Activated T-helper 1 cell treated with anti-CD3 and anti-CD28 coated beads, Interleukin-12 subunit alpha, Interleukin-12 subunit beta, Interleukin-2, Interleukin-4 antibody, amounts not matched to agents 30 ng/mL and 10 ng/mL and 1 ng/mL, durations not matched to agents 14 hours and 24 hours and 36 hours (primary cell): Measurements from ENCODE around the gene CDH22. TPM values are rescaled to one million over a fixed set of nuclear protein-coding genes. Genes with fewer than 3 reads are reported as not detected.

Experiments
- DNase-seq: peaks from one replicate; pipeline ENCODE4 v3.0.0; 2021; ENCODE audit warnings: low spot score
- H3K27ac Mint-ChIP-seq: one replicate; pipeline ENCODE4 v1.8.0; 2021; ENCODE audit warnings: mild to moderate bottlenecking, mixed read lengths
- H3K27me3 Mint-ChIP-seq: one replicate; pipeline ENCODE4 v1.8.0; 2022; ENCODE audit warnings: mild to moderate bottlenecking, moderate library complexity, mixed read lengths; ENCODE audit not compliant: insufficient read depth
- H3K36me3 Mint-ChIP-seq: one replicate; pipeline ENCODE4 v1.8.0; 2021; ENCODE audit warnings: low read depth, mixed read lengths
- H3K4me1 Mint-ChIP-seq: one replicate; pipeline ENCODE4 v1.8.0; 2021; ENCODE audit warnings: low read depth, mixed read lengths
- H3K4me3 Mint-ChIP-seq: one replicate; pipeline ENCODE4 v1.8.0; 2021; ENCODE audit warnings: mild to moderate bottlenecking, moderate library complexity, mixed read lengths
- H3K9me3 Mint-ChIP-seq: one replicate; pipeline ENCODE4 v1.8.0; 2021; ENCODE audit warnings: mixed read lengths
- intact Hi-C: fragments of 100-400 bp; cut with micrococcal nuclease; formaldehyde crosslinking; loops from one replicate; pipeline ENCODE4 v1.15.1; 2024
- total RNA-seq: library from RNA; stranded (reverse); gene quantifications from 2 replicates; pipeline ENCODE4 v1.2.3, GENCODE V29; 2022

Gene CDH22
- total RNA-seq, 1 donor from 2014 or later: not detected

DNA sequence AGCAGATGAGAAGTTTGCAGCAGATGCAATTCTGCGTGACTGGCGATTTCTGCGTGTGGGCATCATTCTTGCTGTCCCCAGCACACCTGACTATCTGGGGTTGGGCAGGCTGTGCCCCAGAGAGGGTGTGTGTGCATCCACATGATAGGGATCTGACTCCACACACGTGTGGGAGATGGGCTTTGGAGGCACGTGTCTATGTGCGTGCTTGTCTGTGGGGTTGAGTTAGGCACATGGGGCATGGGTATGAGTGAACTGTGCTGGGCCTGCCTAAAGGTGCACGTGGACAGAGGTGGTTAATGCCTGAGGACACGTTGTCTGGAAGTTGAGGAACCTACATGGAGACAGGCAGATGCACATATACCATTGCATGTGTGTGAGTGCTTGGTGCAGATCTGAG is 139.9 kb downstream of the CDH22 start:
- intact Hi-C loops: no loop called here
- Mint-ChIP-seq H3K27ac (no peak overlapping the region), H3K36me3 (no peaks in the 10 kb centered on the region), H3K9me3 (no peaks in the 10 kb centered on the region), H3K4me3 (no peak overlapping the region), H3K4me1 (no peaks in the 10 kb centered on the region), H3K27me3 (peaks cover 30% of the 10 kb centered on the region)
- no peak for DNase-seq

DNA sequence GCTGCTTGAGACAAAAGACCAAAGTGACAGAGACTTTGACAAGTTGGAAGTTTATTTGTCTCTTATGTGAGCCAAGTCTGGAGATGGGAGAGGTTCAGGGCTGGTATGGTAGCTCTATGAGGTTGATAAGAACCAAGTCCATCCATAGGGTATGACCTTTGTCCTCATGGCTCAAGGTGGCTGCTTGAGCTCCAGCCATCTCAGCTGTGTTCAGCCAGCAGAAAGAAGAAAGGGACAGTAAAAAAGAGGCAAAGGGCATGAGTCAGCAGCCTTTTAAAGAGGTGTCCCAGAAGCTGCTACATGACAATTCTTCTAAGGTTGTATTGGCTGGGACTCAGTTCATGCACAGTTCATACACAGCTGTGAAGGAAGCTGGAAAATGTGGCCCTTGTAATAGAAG is 141.2 kb downstream of the CDH22 start:
- no peaks in the 10 kb centered on the region for H3K9me3 Mint-ChIP-seq
- no peak for DNase-seq

DNA sequence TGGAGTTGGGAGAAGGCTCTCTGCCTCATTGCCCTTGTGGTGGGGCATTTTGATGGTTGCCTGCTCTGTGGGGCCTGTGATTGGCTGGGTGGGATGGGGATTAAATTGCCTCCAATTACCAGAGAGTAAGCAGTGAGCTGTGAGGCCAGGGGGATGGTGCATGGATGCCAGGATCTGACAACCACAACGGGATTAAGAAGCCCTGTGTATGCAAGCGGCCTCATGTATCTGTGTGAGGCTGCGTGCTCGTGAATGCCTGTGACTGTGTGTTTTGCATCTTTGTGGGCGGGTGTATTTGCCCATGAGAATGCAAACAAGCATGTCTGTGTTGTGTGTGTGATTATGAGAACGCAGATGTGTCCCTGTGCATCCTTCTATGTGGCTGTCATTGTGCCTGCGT is 144.0 kb downstream of the CDH22 start:
- intact Hi-C loops: no loop called here
- Mint-ChIP-seq H3K27ac (no peak overlapping the region), H3K4me1 (no peaks in the 10 kb centered on the region)

More for the DNA sequence above, 141.2 kb downstream of the CDH22 start:
- no peaks in the 10 kb centered on the region for H3K4me1 Mint-ChIP-seq
- no peak overlapping the region for H3K27ac Mint-ChIP-seq
- H3K36me3 Mint-ChIP-seq: no peaks in the 10 kb centered on the region
- intact Hi-C loops: no loop called here
- no peak overlapping the region for H3K4me3 Mint-ChIP-seq
- H3K27me3 Mint-ChIP-seq: peaks cover 19% of the 10 kb centered on the region

DNA sequence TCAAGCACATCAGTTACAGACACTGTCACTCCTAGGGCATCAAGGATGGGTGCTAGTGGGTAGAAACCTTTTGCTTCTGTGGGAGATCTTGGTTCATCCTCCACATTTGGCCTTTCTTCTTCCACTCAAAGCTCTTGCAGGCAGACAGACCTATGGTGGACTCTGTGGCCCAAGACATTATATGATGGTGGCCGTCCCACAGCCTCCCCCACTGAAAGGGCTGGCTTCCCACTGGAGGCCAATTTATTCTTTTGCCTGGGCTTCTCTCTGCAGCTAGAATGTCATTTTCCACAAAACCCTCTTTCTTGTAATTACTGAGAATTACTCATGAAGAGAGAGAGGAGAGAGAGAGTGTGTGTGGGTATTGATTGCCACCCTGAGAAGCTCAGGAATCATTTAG is 146.4 kb downstream of the CDH22 start:
- H3K4me3 Mint-ChIP-seq: no peak overlapping the region
- no peaks in the 10 kb centered on the region for H3K9me3 Mint-ChIP-seq
- no peak for DNase-seq
- H3K4me1 Mint-ChIP-seq: no peaks in the 10 kb centered on the region
- H3K36me3 Mint-ChIP-seq: no peaks in the 10 kb centered on the region
- H3K27me3 Mint-ChIP-seq: peaks cover 17% of the 10 kb centered on the region
- no peak overlapping the region for H3K27ac Mint-ChIP-seq
- intact Hi-C loops: no loop called here

More for the DNA sequence above, 144.0 kb downstream of the CDH22 start:
- H3K4me3 Mint-ChIP-seq: no peak overlapping the region
- DNase-seq: no peak
- H3K36me3 Mint-ChIP-seq: no peaks in the 10 kb centered on the region
- H3K27me3 Mint-ChIP-seq: peaks cover 13% of the 10 kb centered on the region
- no peaks in the 10 kb centered on the region for H3K9me3 Mint-ChIP-seq

DNA sequence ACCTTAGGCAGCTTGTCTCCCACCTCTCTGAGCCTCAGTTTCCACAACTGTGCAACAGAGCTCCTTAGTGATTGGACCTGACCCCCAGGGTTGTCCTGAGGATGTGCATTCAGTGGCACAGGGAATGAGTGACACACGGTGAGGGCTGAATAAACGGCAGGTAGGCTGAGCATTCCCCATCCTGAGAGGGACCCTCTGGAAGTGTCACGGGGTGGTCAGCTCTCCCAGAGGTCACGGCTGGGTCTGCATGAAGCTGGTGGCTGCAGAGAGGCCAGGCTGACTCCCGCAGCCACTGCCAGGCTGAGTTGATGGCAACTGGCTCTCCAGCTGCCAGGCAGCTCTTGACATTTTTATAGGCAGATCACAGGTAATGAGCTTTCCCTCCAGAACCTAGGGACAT is 147.6 kb downstream of the CDH22 start:
- H3K4me3 Mint-ChIP-seq: no peak overlapping the region
- H3K27ac Mint-ChIP-seq: no peak overlapping the region
- no peaks in the 10 kb centered on the region for H3K4me1 Mint-ChIP-seq
- H3K27me3 Mint-ChIP-seq: peaks cover 14% of the 10 kb centered on the region
- H3K36me3 Mint-ChIP-seq: no peaks in the 10 kb centered on the region
- no peak for DNase-seq
- intact Hi-C loops: no loop called here
- H3K9me3 Mint-ChIP-seq: no peaks in the 10 kb centered on the region

DNA sequence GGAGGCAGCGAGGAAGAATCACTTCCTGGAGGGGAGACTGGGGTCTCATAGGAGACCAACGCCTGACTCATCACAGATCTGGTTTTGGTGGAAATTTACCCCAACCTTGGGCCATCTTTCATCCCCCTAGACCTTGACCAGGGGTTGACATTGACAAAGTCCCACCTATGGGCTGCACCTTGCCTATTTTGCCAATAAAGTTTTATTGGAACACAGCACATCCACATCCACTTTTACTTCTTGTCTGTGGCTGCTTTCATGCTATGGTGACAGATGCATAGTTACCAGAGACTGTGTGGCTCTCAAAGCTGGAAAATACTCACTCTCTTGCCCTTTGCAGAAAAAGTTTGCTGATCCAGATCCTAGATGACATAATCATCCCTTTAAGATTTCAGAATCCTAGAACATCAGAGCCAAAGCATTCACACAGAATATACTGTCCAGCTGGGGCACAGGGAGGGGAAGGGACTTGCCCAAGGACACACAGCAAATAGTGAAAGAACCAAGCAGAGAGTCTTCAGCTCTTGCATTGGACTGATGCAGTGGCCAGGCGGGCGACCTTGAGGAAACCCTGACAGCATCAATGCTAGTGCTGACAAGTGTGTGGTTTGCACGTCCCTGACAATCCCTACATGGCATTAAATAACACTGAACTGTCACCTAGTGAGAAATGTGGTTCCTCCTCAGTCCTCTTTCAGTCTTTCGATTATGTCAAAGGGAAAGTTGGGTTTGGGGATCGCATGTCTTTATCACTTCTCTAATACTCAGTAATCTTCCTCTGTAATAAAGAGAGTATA is 149.0 kb downstream of the CDH22 start:
- H3K36me3 Mint-ChIP-seq: no peaks in the 10 kb centered on the region
- H3K4me1 Mint-ChIP-seq: no peaks in the 10 kb centered on the region
- no peak overlapping the region for H3K27ac Mint-ChIP-seq
- H3K27me3 Mint-ChIP-seq: peaks cover 14% of the 10 kb centered on the region
- no peaks in the 10 kb centered on the region for H3K9me3 Mint-ChIP-seq
- no peak for DNase-seq
- intact Hi-C loops: no loop called here
- no peak overlapping the region for H3K4me3 Mint-ChIP-seq

DNA sequence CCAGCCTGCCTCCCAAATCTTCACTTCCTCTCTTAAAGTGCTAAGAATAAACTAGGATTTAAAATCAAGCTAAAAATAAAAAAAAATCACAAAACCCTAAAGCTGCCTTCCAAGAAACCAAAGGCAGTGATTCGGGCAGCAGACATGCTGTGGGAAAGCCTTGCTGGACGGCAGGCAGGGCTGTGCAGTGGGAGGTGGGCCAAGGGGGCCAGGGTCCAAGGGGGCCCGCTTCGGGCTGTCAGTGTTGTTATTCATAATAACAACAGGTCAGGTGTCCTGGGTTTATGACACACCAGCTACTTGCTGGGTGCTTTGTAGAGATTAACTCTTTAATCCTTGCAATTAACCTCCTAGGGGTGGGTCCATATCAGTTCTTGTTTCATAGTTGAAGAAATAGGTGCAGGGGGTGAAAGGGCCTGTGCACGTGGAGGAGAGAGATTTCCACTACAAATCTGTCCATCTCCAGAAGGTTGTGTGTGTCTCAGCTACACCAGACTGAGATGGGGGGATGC is 149.8 kb downstream of the CDH22 start:
- Mint-ChIP-seq H3K27me3 (peaks cover 10% of the 10 kb centered on the region), H3K27ac (no peak overlapping the region), H3K9me3 (no peaks in the 10 kb centered on the region), H3K4me3 (no peak overlapping the region), H3K36me3 (no peaks in the 10 kb centered on the region), H3K4me1 (no peaks in the 10 kb centered on the region)
- intact Hi-C loops: no loop called here
- no peak for DNase-seq

DNA sequence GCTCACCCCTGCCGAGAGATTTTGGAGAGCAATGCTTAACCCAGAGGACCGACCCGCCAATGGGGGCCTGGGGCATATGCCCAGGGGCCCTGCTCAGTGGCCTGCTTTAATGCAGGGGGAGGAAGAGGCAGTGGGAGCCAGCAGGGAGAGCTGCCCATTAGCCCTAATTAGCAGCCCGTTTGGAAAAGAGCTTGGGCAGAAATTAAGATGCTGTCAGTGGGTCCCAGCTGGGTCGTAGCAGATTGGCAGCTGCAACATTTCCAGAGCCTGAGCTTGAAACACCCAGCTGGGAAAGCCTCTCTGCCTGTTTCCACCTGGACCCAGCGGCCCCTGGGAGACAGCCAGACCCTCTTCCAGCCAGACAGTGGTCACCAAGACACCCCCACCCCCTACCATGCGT is 150.7 kb downstream of the CDH22 start:
- H3K4me1 Mint-ChIP-seq: no peaks in the 10 kb centered on the region
- no peaks in the 10 kb centered on the region for H3K9me3 Mint-ChIP-seq
- H3K4me3 Mint-ChIP-seq: no peak overlapping the region
- DNase-seq: no peak
- peaks cover 9% of the 10 kb centered on the region for H3K27me3 Mint-ChIP-seq
- intact Hi-C loops: no loop called here
- no peaks in the 10 kb centered on the region for H3K36me3 Mint-ChIP-seq
- H3K27ac Mint-ChIP-seq: no peak overlapping the region

DNA sequence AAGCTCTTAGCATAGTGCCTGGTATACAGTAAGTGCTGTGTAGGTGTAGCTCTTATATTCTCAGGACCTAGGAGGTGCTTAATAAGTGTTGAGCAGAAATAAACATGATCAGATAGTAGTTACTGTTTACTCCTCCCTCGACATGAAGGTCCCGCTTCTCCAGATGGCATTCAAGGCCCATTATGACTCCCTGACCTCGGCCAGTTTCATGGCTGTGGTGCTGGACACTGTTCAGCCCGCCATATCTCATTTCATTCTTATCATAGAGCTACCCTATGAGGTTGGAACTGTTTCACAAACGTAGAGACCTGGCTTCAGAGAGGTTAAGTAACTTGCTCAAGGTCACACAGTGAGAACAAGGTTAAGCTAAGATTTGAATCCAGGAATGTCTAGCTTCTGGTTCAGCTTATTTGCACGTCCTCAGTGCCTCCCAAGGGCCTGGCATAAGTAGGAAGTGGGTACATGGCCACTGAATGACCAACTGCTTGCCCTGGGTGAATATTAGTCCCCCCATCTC is 151.2 kb downstream of the CDH22 start:
- intact Hi-C loops: no loop called here
- H3K4me1 Mint-ChIP-seq: no peaks in the 10 kb centered on the region
- no peak overlapping the region for H3K4me3 Mint-ChIP-seq
- no peak for DNase-seq
- no peaks in the 10 kb centered on the region for H3K9me3 Mint-ChIP-seq
- H3K27ac Mint-ChIP-seq: no peak overlapping the region
- peaks cover 9% of the 10 kb centered on the region for H3K27me3 Mint-ChIP-seq
- H3K36me3 Mint-ChIP-seq: no peaks in the 10 kb centered on the region

DNA sequence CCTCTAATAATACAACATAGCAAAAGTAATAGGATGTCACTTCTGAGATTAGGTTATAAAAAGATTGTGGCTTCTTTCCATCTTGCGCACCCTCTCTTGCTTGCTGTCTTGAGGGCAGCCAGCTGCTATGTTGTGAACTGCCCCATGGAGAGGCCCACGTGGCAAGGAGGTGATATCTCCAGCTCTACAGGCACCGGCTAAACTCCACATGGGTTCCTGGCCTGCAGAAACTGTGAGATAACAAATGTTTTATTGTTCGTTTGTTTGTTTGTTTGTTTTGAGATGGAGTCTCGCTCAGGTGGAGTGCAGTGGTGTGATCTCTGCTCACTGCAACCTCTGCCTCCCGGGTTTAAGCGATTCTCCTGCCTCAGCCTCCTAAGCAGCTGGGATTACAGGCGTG is 152.2 kb downstream of the CDH22 start:
- Mint-ChIP-seq H3K9me3 (no peaks in the 10 kb centered on the region), H3K36me3 (no peaks in the 10 kb centered on the region), H3K4me1 (no peaks in the 10 kb centered on the region), H3K4me3 (no peak overlapping the region), H3K27ac (no peak overlapping the region), H3K27me3 (peaks cover 9% of the 10 kb centered on the region)
- DNase-seq: no peak
- intact Hi-C loops: no loop called here

DNA sequence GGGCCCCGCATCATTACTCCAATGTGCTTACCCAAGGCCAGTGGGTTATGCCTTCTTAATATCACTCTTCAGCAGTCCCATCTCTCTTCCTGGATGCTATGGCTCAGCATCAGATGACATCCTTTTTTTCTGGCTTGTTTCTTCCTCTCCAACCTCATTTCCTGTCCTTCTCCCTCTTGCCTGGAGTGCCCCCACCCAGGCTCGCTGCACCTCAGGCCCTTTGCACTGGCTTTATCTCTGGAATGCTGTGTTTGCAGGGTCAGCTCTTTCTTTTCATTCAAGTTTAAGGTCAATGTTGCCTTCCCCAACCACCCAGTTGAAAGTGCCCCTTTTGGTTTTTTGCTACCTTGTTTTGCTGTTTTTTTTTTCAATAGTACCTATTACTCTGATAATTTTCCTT is 153.5 kb downstream of the CDH22 start:
- Mint-ChIP-seq H3K4me1 (no peaks in the 10 kb centered on the region), H3K9me3 (no peaks in the 10 kb centered on the region), H3K27ac (no peak overlapping the region), H3K36me3 (no peaks in the 10 kb centered on the region), H3K4me3 (no peak overlapping the region), H3K27me3 (peaks cover 11% of the 10 kb centered on the region)
- no peak for DNase-seq
- intact Hi-C loops: no loop called here

DNA sequence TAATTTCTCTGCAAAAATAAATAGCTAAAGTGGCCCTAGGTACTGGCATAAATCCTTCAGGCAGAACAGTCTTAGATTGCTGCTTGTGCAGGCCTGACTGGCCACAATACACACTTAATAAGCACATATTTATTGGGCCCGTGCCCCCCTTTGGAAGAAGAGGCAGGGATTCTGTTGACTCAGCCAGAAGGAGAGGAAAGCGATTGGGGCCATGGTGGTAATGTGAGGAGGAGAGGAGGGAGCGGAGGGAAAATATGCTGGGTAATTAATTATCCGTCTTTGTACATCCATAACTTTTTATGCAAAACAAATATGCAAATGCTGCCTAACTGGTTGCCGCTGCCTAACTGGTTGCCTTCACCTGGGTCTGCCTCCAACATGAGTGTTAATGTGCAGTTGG is 154.0 kb downstream of the CDH22 start:
- DNase-seq: no peak
- no peak overlapping the region for H3K27ac Mint-ChIP-seq
- peaks cover 9% of the 10 kb centered on the region for H3K27me3 Mint-ChIP-seq
- H3K36me3 Mint-ChIP-seq: no peaks in the 10 kb centered on the region
- intact Hi-C loops: no loop called here
- no peaks in the 10 kb centered on the region for H3K4me1 Mint-ChIP-seq
- H3K9me3 Mint-ChIP-seq: no peaks in the 10 kb centered on the region
- no peak overlapping the region for H3K4me3 Mint-ChIP-seq

DNA sequence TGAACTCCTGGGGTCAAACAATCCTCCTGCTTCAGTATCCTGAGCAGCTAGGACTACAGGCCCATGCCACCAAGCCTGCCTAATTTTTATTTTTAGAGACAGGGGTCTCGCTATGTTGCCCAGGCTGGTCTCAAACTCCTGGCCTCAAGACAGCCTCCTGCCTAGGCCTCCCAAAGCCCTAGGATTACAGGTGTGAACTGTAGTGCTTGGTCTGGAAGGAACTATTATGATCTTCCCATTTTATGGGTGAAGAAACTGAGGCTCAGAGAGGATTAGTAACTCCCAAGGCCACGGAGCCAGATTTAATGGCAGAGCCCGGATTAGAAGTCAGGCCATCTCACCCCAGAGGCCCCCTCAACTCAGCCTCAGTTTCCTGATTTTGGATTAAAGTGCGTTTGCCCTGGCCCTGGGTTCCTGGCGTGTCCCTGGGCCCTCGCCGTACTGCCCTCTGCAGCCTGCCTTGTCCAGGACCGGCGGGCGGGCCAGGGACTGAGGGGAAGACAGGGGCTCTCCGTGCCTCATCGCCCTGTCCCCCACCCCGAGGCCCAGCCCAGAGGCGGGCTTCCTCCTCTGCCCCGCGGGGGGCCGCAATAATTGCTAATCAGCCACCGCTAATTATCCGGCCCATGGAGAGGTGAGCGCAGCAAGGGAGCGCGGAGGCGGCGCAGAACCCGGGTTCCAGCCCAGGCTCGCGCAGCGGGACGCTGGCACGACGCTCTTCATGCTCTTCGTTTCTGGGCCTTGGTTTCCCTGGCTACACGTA is 155.3 kb downstream of the CDH22 start:
- H3K36me3 Mint-ChIP-seq: no peaks in the 10 kb centered on the region
- intact Hi-C loops: loop anchor here (1.0 kb wide), 1 partner anchor 130 kb away; no protein-coding TSS in a partner anchor
- H3K9me3 Mint-ChIP-seq: no peaks in the 10 kb centered on the region
- H3K4me3 Mint-ChIP-seq: no peak overlapping the region
- H3K27me3 Mint-ChIP-seq: peaks cover 7% of the 10 kb centered on the region
- no peak overlapping the region for H3K27ac Mint-ChIP-seq
- H3K4me1 Mint-ChIP-seq: no peaks in the 10 kb centered on the region
- DNase-seq: no peak
